ENCODE results near the gene FSTL4. TPM values are rescaled to one million over a fixed set of nuclear protein-coding genes. Genes with fewer than 3 reads are reported as not detected.

FSTL4 gene
- total and polyA plus RNA-seq, 2 of the 4 experiments (the other 2 are of a cell fraction): 0.18 TPM; not detected in 1

GRCh38 chr5:133389066-133389590 is 223.2 kb downstream of the FSTL4 start:
- no TSS peak for BruUV-seq (replicated peaks)
- in situ Hi-C loops (cut with MboI; ENCODE audit: low sequenced_read_pairs) (no loop called here), dilution Hi-C loops (cut with HindIII; ENCODE audit: low sequenced_read_pairs, unreplicated experiment) (no loop called here), intact Hi-C loops (cut with micrococcal nuclease) (no loop called here)
- DNase-seq: no peak
- no peak overlapping the region for H3K4me3 ChIP-seq (ENCODE audit: insufficient read depth, low read depth, low read length)
- H3K27me3 ChIP-seq (ENCODE audit: control insufficient read depth, insufficient read depth, low read length): peaks cover 12% of the 10 kb centered on the region
- H3K56ac ChIP-seq (ENCODE audit: extremely low read depth, insufficient read depth, low read length): no peak overlapping the region
- H3K4me2 ChIP-seq (ENCODE audit: low read depth, low read length): no peak overlapping the region
- H4K5ac ChIP-seq (ENCODE audit: low read depth, low read length): no peak overlapping the region
- H3K9me1 ChIP-seq (ENCODE audit: insufficient read depth, low read length): no peaks in the 10 kb centered on the region
- H2AFZ ChIP-seq (replicated peaks; ENCODE audit: low read length, poor library complexity): no peak overlapping the region
- no peak for ATAC-seq (ENCODE audit: low read depth)
- H3K14ac ChIP-seq (replicated peaks; ENCODE audit: low read depth, low read length): no peak overlapping the region
- H2BK120ac ChIP-seq (ENCODE audit: low read depth, low read length): no peak overlapping the region
- no peaks in the 10 kb centered on the region for H3K4me1 ChIP-seq (ENCODE audit: control insufficient read depth, insufficient read depth, low read length)
- H4K8ac ChIP-seq (ENCODE audit: low read depth in 2 of 2, low read length in 2 of 2): no peak overlapping the region
- no peak overlapping the region for H3K4ac ChIP-seq (ENCODE audit: low read depth, low read length)
- no peak overlapping the region for H3K23ac ChIP-seq (ENCODE audit: low read depth, low read length)
- H2BK20ac ChIP-seq (ENCODE audit: low read depth, low read length): no peak overlapping the region
- no peak for TF ChIP-seq ELK1 (IDR thresholded peaks at IDR 0.05; ENCODE audit: borderline replicate concordance, low read depth, low read length)
- no peak for TF ChIP-seq BHLHE40 (IDR thresholded peaks at IDR 0.05; ENCODE audit: low read depth, low read length)
- no peak for TF ChIP-seq FOS (IDR thresholded peaks at IDR 0.05; ENCODE audit: low read depth, low read length)
- TF ChIP-seq RCOR1 (IDR thresholded peaks at IDR 0.05; ENCODE audit: insufficient replicate concordance, low read length): no peak
- no peak for TF ChIP-seq MXI1 (IDR thresholded peaks at IDR 0.05; ENCODE audit: borderline replicate concordance, low read depth, low read length)
- TF ChIP-seq CHD1 (IDR thresholded peaks at IDR 0.05; ENCODE audit: low read depth, low read length): no peak
- no peak for TF ChIP-seq POLR2A (IDR thresholded peaks at IDR 0.05; ENCODE audit: low read depth, low read length)
- TF ChIP-seq SMC3 (IDR thresholded peaks at IDR 0.05; ENCODE audit: low read depth, low read length): no peak
- no CpG with 5 or more reads among the region's 4 CpGs for WGBS, 2 experiments (ENCODE audit: extremely low coverage in 2 of 2, insufficient read length in 1 of 2)
- H2BK5ac ChIP-seq (ENCODE audit: low read depth, low read length, poor library complexity, severe bottlenecking): no peak overlapping the region
- ChIA-PET POLR2A (ENCODE audit: unreplicated experiment) (no interaction called here), CTCF (interaction anchor here (0.9 kb wide), 1 partner anchor 11 kb away, joined by 3 read pairs; no protein-coding TSS in a partner anchor)
- no peaks in the 10 kb centered on the region for H3K79me1 ChIP-seq (ENCODE audit: low read depth in 1 of 2, low read length in 2 of 2)
- no peaks in the 10 kb centered on the region for H4K20me1 ChIP-seq (ENCODE audit: insufficient read depth, low read length)
- H3K18ac ChIP-seq (ENCODE audit: low read depth, low read length): no peak overlapping the region
- no peak overlapping the region for H4K91ac ChIP-seq (ENCODE audit: insufficient read depth, low read depth, low read length)
- H3K36me3 ChIP-seq (ENCODE audit: control insufficient read depth, insufficient read depth, low read length): no peaks in the 10 kb centered on the region
- no peaks in the 10 kb centered on the region for H3K9me3 ChIP-seq (ENCODE audit: control insufficient read depth, insufficient read depth, low read length)
- H2BK15ac ChIP-seq (ENCODE audit: low read depth, low read length): no peak overlapping the region
- H2AK5ac ChIP-seq (ENCODE audit: low read depth, low read length): no peak overlapping the region
- H2AK9ac ChIP-seq (replicated peaks; ENCODE audit: low read depth, low read length, poor library complexity): no peak overlapping the region
- H3K27ac ChIP-seq (ENCODE audit: insufficient read depth, low read length): no peak overlapping the region
- H3K9ac ChIP-seq (ENCODE audit: low read depth, low read length): no peak overlapping the region

Data from IMR-90 (cell line).